ENCODE measurements around the gene PKDREJ.
"Not testable (repeated sequence)": the region's sequence is repeated elsewhere in the genome, so short reads cannot be mapped to it uniquely, and the experiment has no call there.

The PKDREJ gene

DNA sequence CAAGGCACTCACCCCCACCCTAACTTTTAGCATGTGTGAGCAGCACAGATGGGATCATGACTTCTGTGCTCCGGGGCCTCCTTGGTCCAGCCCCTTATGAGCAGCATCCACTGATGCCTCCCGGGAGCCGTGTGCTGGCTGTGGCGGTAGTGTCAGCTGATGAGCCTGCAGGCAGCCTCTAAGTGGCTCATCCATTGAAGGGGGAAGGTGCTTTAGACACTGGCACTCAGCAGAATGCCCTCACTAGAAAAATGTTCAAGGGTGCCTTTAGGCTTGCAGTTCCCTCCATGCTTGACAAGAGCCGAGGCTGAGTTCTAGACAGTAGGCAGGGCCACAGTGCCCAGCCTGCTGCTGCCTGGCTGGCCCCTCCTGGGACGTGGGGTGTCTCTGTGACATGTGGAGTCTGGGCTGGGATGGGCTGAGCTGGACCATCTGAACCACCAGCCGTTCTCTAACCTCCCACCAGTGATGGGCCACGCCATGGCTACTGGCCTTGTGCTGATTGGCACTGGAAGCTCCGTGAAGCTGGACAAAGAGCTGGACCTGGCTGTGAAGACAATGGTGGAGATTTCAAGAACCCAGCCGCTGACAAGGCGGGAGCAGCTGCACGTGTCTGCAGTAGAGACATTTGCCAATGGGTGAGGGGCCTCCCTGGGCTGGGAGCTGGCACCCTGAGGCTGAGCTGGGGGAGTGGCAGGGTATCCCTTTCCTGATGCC is 10.4 kb upstream of the PKDREJ start:
- DNase-seq (ENCODE audit: low read depth, low spot score) = no peak
- no peak overlapping the region for H3K4me3 ChIP-seq (ENCODE audit: low read length)

DNA sequence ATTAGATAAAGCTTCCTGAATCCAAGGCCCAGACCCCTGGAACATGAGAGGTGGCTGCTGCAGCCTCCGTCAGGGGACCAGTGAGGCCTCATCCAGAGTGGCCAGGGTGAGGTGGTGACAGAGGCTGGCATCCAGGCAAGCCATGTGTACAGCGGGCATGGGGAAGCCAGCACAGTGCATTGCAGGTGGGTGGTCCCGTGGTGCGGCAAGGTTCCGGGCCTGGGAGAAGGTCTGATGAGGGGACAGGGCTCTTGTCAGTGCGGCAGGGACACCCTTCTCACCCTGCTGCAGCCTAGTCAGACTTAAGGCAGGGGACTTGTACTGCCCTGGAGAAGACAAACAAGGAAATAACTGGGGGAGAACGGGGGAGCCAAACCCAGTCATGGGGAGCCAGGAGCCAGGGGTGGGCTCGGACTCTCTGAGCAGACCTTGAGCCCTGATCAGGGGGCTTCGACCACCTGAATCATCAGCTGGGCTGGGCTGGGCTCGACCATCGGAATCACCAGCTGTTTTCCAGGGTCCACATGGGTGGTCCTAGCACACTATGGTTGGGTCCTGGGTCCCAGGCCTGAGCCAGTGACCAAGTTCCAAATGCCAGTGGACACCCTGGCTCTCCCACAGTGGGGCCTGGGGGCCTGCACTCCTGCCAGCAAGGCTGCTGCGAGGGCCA is 9.8 kb upstream of the PKDREJ start:
- no peak overlapping the region for H3K4me3 ChIP-seq (ENCODE audit: low read length)
- DNase-seq (ENCODE audit: low read depth, low spot score) = no peak

- no peak overlapping the region for H3K4me3 ChIP-seq (ENCODE audit: low read length)
- no peak for DNase-seq (ENCODE audit: low read depth, low spot score)
Observed at GRCh38 chr22:46272196-46272595, 9.1 kb upstream of the PKDREJ start.

DNA sequence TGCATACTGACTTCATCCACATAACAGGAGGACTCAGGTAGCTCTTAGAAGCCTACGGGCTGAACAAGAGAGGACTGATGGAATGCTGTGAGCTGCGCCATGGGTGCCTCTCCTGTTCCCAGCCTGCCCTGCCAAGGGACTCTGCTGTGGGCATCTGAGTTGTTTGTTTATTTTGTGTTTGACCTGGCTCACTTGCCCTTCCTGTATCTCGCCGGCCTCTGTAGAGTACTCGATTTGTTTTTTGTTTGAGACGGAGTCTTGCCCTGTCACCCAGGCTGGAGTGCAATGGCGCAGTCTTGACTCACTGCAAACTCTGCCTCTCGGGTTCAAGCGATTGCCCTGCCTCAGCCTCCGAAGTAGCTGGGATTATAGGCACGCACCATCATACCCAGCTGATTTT is 6.4 kb upstream of the PKDREJ start:
- no peak overlapping the region for H3K4me3 ChIP-seq (ENCODE audit: low read length)
- DNase-seq (ENCODE audit: low read depth, low spot score) = no peak

GRCh38 chr22:46267431-46268279 is 4.5 kb upstream of the PKDREJ start, which contains the start of gene TTC38:
Gene TTC38, plus strand, starts transcription at chr22:46268008. Its CDS starts 32 bp downstream, at chr22:46268040.
- no peak for DNase-seq (ENCODE audit: low read depth, low spot score)
- H3K4me3 ChIP-seq (ENCODE audit: low read length) = no peak within 1 kb of the TSS

DNA sequence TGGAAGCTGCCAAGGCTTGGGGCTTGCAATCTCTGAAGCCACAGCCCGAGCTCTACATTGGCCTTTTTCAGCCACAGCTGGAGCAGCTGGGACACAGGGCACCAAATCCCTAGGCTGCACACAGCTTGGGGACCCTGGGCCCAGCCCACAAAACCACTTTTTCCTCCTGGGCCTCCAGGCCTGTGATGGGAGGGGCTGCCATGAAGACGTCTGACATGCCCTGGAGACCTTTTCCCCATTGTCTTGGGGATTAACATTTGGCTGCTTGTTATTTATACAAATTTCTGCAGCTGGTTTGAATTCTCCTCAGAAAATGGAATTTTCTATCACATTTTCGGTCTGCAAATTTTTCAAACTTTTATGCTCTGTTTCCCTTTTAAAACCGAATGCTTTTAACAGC is 2.5 kb upstream of the PKDREJ start:
- not testable (repeated sequence) for H3K4me3 ChIP-seq (ENCODE audit: low read length); DNase-seq (ENCODE audit: low read depth, low spot score)

GRCh38 chr22:46264520-46264919 is 1.4 kb upstream of the PKDREJ start:
- H3K4me3 ChIP-seq (ENCODE audit: low read length); DNase-seq (ENCODE audit: low read depth, low spot score): not testable (repeated sequence)

DNA sequence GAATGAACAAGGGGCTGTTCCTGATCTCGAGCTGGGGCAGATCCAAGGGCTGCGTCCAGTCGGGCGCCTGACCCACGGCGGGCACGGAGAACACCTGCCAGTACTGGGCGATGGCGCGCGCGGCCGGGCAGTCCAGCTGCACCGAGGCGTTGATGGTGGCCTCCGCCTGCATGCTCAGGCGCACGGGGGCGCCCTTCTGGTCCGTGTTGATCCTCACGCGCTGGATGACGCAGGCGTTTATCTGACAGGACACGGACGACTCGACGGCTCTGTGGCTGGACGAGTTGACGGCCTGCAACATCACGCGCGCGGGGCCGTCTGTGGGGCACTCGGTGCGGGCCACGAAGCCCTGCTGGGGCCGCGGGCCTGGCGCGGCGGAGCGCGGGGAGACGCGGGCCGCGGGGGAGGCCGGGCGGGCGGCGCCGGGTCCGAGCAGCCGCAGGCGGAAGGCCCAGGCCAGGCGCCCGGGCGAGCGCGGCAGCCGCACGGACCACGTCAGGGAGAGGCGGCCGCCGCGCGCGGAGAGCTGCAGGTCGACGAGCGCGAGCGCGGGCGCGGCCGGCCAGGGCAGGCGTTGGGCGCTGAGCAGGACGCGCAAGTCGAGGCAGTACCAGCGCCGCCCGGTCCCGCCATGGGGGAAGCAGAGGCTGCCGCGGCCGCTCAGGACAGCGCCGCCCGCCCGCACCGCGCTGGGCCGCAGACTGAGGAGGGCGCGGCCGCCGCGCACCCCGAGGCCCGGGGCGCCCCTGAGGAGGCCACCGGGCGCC is 511 bp downstream of the PKDREJ start:
- no peak overlapping the region for H3K4me3 ChIP-seq (ENCODE audit: low read length)

DNA sequence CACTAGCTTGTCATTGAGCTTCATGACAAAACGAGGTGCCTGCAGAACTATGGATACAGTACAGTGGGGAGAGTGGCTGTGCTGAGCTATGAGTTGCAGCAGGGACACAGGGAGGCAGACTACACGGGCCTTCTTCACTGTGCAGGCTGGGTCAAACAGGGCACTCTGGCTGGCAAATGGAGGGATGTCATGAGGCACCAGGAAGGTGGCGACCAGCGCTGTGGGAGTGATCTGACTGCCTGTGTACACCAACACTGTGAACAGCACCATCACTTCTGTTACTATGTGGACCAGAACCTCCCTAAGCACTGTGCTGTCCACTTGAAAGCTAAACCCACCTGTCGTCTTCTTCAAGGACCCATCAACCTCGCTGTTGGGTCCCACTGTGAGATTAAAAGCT is 3.1 kb downstream of the PKDREJ start:
- H3K4me3 ChIP-seq (ENCODE audit: low read length) = no peak overlapping the region
- no peak for DNase-seq (ENCODE audit: low read depth, low spot score)

More for the DNA sequence above, 511 bp downstream of the PKDREJ start:
- DNase-seq (ENCODE audit: low read depth, low spot score) = no peak

- no peak for DNase-seq (ENCODE audit: low read depth, low spot score)
- H3K4me3 ChIP-seq (ENCODE audit: low read length) = no peak overlapping the region
Observed at GRCh38 chr22:46259374-46259773, 3.8 kb downstream of the PKDREJ start.

GRCh38 chr22:46256358-46256958 is 6.7 kb downstream of the PKDREJ start:
- H3K4me3 ChIP-seq (ENCODE audit: low read length) = no peak overlapping the region
- DNase-seq (ENCODE audit: low read depth, low spot score) = no peak

DNA sequence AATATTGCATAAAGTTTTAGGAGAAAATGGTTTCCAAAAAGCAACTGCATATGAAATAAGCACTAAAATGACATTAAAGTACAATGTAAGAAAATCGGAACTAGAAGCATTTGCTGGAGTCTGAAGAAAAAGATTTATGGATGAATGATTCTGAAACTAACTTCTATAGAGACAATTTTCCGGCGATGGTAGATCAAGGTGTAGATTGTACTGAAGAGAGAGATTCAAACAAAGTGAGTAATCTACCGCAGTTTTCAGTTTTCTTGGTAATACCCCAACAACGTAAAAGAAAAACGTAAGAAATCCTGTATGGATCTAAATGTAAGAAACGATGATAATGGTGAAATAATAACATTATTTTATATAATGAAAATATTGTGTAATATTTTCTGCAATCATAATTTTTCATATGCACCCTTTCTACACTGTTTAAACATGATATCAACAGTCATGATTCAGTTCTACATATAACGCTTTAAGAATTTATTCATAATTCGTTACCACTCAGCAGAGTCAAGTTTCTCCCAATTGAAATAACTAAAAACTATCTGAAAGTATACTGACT is 11.2 kb downstream of the PKDREJ start:
- no peak for DNase-seq (ENCODE audit: low read depth, low spot score)
- H3K4me3 ChIP-seq (ENCODE audit: low read length) = no peak overlapping the region

DNA sequence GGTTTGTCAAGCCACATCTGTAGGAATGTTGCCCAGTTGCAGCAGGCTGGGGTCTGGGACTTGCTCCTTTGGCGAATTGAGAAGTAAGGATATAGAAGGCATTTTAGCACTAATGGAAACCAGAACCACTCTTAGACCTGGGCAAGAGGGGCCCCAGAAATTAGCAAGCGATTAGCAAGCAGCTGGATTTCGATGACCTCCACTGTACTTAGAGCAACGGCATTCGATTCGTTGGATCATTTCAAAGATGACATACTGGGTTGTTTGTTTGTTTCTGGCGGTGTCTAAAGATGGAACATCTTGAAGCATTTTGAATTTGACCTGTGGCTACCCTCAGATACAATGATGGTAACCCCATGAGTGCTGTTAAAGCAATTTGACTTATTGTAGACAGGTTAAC is 11.9 kb downstream of the PKDREJ start:
- DNase-seq (ENCODE audit: low read depth, low spot score) = no peak
- peak overlapping the region; percentile 78 for H3K4me3 ChIP-seq (ENCODE audit: low read length)

- DNase-seq (ENCODE audit: low read depth, low spot score) = no peak
- peak overlapping the region; percentile 78 for H3K4me3 ChIP-seq (ENCODE audit: low read length)
Observed at GRCh38 chr22:46250783-46251125, 12.4 kb downstream of the PKDREJ start.

DNA sequence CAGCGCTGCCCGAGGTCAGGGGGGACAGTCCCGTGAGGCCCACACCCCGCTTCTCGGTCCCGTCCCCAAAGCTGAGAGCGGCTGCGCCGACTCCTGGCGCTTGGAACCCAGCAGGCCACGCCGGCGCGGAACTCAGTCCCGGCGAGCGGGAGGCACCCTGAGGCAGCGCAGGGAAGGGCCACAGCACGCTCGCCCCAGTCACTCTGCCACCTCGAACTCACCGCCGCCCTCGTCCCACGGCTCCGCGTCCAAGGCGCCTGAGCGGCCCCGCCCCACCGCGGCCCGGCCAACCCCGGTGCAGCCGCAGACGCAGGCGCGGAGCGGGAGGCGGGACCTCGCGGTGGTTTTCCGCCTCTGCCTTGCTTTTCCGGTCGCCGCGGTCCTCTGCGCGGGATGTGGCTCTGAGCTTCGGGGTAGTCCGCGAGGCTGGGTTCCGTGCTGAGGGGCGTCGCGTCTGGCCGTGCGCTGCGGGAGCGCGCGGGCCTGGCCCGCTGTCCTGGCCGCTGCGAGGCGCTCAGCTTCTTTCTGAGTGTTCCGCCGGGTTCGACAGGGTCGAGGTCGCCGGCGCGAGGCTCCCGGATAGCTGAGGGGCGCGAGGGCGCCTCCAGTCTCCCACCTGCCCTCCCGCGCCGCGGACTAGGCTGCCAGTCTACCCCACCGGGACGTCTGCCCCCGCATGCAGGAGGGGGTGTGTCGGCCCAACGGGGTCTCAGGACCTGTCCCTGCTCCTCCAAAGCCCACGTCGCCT is 12.9 kb downstream of the PKDREJ start, which contains the start of gene CDPF1:
Gene CDPF1, minus strand, starts transcription at position 259 of the 748 bp plus-strand sequence. CDS start 2,009 bp downstream, outside the sequence.
- peak within 1 kb of the TSS; percentile 78 for H3K4me3 ChIP-seq (ENCODE audit: low read length)
- DNase-seq (ENCODE audit: low read depth, low spot score) = peak; percentile 89

GRCh38 chr22:46247443-46247975 is 15.6 kb downstream of the PKDREJ start:
- DNase-seq (ENCODE audit: low read depth, low spot score) = no peak
- no peak overlapping the region for H3K4me3 ChIP-seq (ENCODE audit: low read length)

DNA sequence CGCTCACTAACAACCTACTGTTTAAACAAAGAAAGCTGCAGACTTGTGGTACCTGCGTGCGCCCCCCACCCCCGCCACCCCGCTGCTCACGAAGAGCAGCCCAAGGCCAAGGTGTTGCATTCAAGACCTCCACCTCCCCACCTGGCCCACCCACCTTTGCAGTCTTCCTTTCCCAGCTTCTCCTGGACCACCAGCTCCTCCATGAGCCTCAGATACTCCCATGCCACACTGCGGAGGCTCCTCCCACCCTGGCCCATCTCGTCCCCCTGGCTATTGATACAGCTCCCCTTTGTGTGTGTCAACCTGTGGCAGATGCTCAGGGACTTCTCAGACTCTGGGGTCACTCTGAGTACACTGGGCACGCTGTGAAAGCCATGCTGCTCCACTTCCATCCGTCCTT is 17.0 kb downstream of the PKDREJ start:
- DNase-seq (ENCODE audit: low read depth, low spot score) = no peak
- no peak overlapping the region for H3K4me3 ChIP-seq (ENCODE audit: low read length)

DNA sequence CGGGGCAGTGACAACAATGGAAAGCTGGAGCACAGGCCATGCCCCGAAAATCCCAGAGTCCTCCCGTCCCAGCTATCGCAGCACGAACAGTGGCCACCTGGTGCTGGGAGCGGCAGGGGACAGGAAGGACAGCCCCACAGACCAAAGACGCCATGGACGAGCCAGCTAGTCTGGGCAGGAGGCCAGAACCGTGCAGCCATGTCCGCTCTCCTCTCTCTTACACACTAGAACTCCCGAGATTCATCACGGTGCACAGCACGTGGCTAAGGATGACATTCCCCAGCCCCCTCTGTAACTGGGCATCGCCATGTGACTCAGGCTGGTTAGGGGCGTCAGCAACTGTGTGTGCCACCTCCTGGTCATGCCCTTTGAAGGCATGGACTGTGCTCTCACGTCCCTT is 17.6 kb downstream of the PKDREJ start:
- no peak overlapping the region for H3K4me3 ChIP-seq (ENCODE audit: low read length)
- DNase-seq (ENCODE audit: low read depth, low spot score) = no peak

Measured in Jurkat, Clone E6-1 (cell line).